CD14-positive monocyte (primary cell): ENCODE results near the gene NLRC5. TPM values are rescaled to one million over a fixed set of nuclear protein-coding genes. Genes with fewer than 3 reads are reported as not detected.
A peak's percentile ranks its signal among the peaks of the same experiment; 100 is the strongest.

Experiments
- DNase-seq, 3 donors: peaks; one replicate each; pipeline ENCODE4 v3.0.0-alpha.2; 2011 to 2022
- H2AFZ ChIP-seq: 2 replicates; pipeline ENCODE4 v1.6.0; 2012; ENCODE audit warnings: mild to moderate bottlenecking, low read depth, low read length, inconsistent platforms; ENCODE audit not compliant: insufficient read depth, poor library complexity, severe bottlenecking
- H3K27ac ChIP-seq, 2 donors: 1 replicate in 1 of 2; 2 replicates in 1 of 2; pipeline ENCODE4 v1.5.1; 2012 to 2013; ENCODE audit warnings: low read length in 2 of 2, control low read depth in 1 of 2, inconsistent platforms in 1 of 2, low read depth in 1 of 2, mild to moderate bottlenecking in 1 of 2
- H3K27me3 ChIP-seq, 2 donors: one replicate each; pipeline versions ENCODE4 v1.6.0 to v1.6.1; 2011 to 2013; ENCODE audit warnings: low read length in 2 of 2; ENCODE audit not compliant: control insufficient read depth in 2 of 2, insufficient read depth in 2 of 2
- H3K36me3 ChIP-seq, 2 donors: replicated peaks in 1 of 2; 1 replicate in 1 of 2; 2 replicates in 1 of 2; pipeline versions ENCODE4 v1.5.1 to v1.6.1; 2012 to 2013; ENCODE audit warnings: low read length in 2 of 2, control low read depth in 1 of 2, inconsistent platforms in 1 of 2, mild to moderate bottlenecking in 1 of 2; ENCODE audit not compliant: insufficient read depth in 2 of 2, control insufficient read depth in 1 of 2
- H3K4me1 ChIP-seq, 2 donors: 1 replicate in 1 of 2; 2 replicates in 1 of 2; pipeline versions ENCODE4 v1.5.1 to v1.6.1; 2012 to 2013; ENCODE audit warnings: low read length in 2 of 2, control low read depth in 1 of 2, inconsistent platforms in 1 of 2, mild to moderate bottlenecking in 1 of 2, moderate library complexity in 1 of 2; ENCODE audit not compliant: insufficient read depth in 2 of 2, control insufficient read depth in 1 of 2
- H3K4me2 ChIP-seq: replicated peaks from 2 replicates; pipeline ENCODE3; 2012; ENCODE audit warnings: low read length, moderate library complexity, mild to moderate bottlenecking; ENCODE audit not compliant: poor library complexity, severe bottlenecking; ENCODE audit errors: extremely low read depth
- H3K4me3 ChIP-seq, 3 experiments: fragments of 200-600 bp in 1 of 3; sonication (generic) in 1 of 3; replicated peaks in 1 of 3; 1 replicate in 2 of 3; 2 replicates in 1 of 3; pipeline ENCODE4 v1.5.1; 2011 to 2013; ENCODE audit warnings: low read length in 3 of 3, mild to moderate bottlenecking in 3 of 3, control low read depth in 2 of 3, low read depth in 2 of 3, inconsistent platforms in 1 of 3, moderate library complexity in 1 of 3
- H3K79me2 ChIP-seq: 2 replicates; pipeline ENCODE4 v1.6.0; 2012; ENCODE audit warnings: mild to moderate bottlenecking, control low read depth, inconsistent platforms, low read length, moderate library complexity; ENCODE audit not compliant: insufficient read depth
- H3K9ac ChIP-seq: 2 replicates; pipeline ENCODE4 v1.6.0; 2017; ENCODE audit warnings: low read length, mild to moderate bottlenecking; ENCODE audit not compliant: insufficient read depth, poor library complexity, severe bottlenecking
- H3K9me3 ChIP-seq, 2 donors: replicated peaks in 1 of 2; 1 replicate in 1 of 2; 2 replicates in 1 of 2; pipeline versions ENCODE4 v1.5.1 to v1.6.1; 2012 to 2013; ENCODE audit warnings: low read length in 2 of 2, control low read depth in 1 of 2; ENCODE audit not compliant: control insufficient read depth in 1 of 2, insufficient read depth in 1 of 2
- H4K20me1 ChIP-seq: 2 replicates; pipeline ENCODE4 v1.6.0; 2012; ENCODE audit warnings: mild to moderate bottlenecking, low read length, control low read depth, moderate library complexity; ENCODE audit not compliant: insufficient read depth
- H3K27ac Mint-ChIP-seq, 7 donors: one replicate each; pipeline ENCODE4 v1.8.0; 2020; ENCODE audit warnings: mild to moderate bottlenecking in 7 of 7, mixed read lengths in 7 of 7, moderate library complexity in 6 of 7, inconsistent platforms in 2 of 7
- H3K27me3 Mint-ChIP-seq, 3 donors: one replicate each; pipeline ENCODE4 v1.8.0; 2021 to 2022; ENCODE audit warnings: low read depth in 3 of 3, mild to moderate bottlenecking in 3 of 3, mixed read lengths in 3 of 3, moderate library complexity in 3 of 3, inconsistent platforms in 1 of 3
- H3K36me3 Mint-ChIP-seq, 2 donors: one replicate each; pipeline ENCODE4 v1.8.0; 2020; ENCODE audit warnings: mixed read lengths in 2 of 2, inconsistent platforms in 1 of 2, mild to moderate bottlenecking in 1 of 2
- H3K4me1 Mint-ChIP-seq: one replicate; pipeline ENCODE4 v1.8.0; 2020; ENCODE audit warnings: mild to moderate bottlenecking, mixed read lengths
- H3K4me3 Mint-ChIP-seq, 2 donors: one replicate each; pipeline ENCODE4 v1.8.0; 2020; ENCODE audit warnings: mild to moderate bottlenecking in 2 of 2, mixed read lengths in 2 of 2, moderate library complexity in 1 of 2
- H3K9me3 Mint-ChIP-seq, 7 donors: one replicate each; pipeline ENCODE4 v1.8.0; 2020 to 2022; ENCODE audit warnings: mixed read lengths in 7 of 7, mild to moderate bottlenecking in 6 of 7, moderate library complexity in 6 of 7, inconsistent platforms in 2 of 7
- WGBS: methylation state at CpG from one replicate; pipeline ENCODE4 v1.1.5; 2013; ENCODE audit warnings: missing lambda C conversion rate; ENCODE audit not compliant: insufficient coverage; 5-methylcytosine and 5-hydroxymethylcytosine counted together
- intact Hi-C, 2 donors: fragments of 100-400 bp; cut with micrococcal nuclease; formaldehyde crosslinking; loops; one replicate each; pipeline versions ENCODE4 v1.15.0 to v1.15.1; 2023
- polyA plus RNA-seq, 3 donors: library from polyadenylated mRNA; depleted of rRNA in 1 of 3; unstranded in 2 of 3; stranded (reverse) in 1 of 3; fragments of 300-500 nt in 2 of 3; fragments of >200 nt in 1 of 3; fragmentation: Illumina TruSeq in 2 of 3; gene quantifications; 1 replicate in 2 of 3; 2 replicates in 1 of 3; pipeline ENCODE4 v1.2.3, GENCODE V29; 2012 to 2021
- TF ChIP-seq, protein P1 (sequence below): fragments of 200-600 bp; IDR thresholded peaks from one replicate; pipeline ENCODE4 v1.8.0; 2022; ENCODE audit warnings: antibody characterized with exemption, mild to moderate bottlenecking

NLRC5 gene
- polyA plus RNA-seq, 3 donors = 10.3 to 171 (median 21.6) TPM

GRCh38 chr16:57064995-57065394 lies 75.6 kb downstream of the NLRC5 start:
- Mint-ChIP-seq H3K36me3 (peaks cover 48 to 67% of the 10 kb centered on the region in 2 donors), H3K27me3 (peaks cover 0 to 2% (median 0%) of the 10 kb centered on the region in 3 donors), H3K27ac (peak overlapping the region in 2 of 7 donors; percentile 30 to 83), H3K4me1 (peaks cover 76% of the 10 kb centered on the region), H3K4me3 (no peak overlapping the region), H3K9me3 (no peaks in the 10 kb centered on the region)
- Histone ChIP-seq H3K27ac (peak overlapping the region in 1 of 2 donors; percentile 45), H3K36me3 (peaks cover 30 to 56% of the 10 kb centered on the region in 2 donors), H3K27me3 (no peaks in the 10 kb centered on the region), H3K4me3 (no peak overlapping the region), H4K20me1 (no peaks in the 10 kb centered on the region), H3K9me3 (no peaks in the 10 kb centered on the region), H3K4me2 (no peak overlapping the region), H3K79me2 (peaks cover 36% of the 10 kb centered on the region), H3K9ac (no peak overlapping the region), H3K4me1 (peaks cover 51 to 77% of the 10 kb centered on the region in 2 donors), H2AFZ (no peak overlapping the region)
- intact Hi-C loops = no loop called here
- TF ChIP-seq, protein P1, sequence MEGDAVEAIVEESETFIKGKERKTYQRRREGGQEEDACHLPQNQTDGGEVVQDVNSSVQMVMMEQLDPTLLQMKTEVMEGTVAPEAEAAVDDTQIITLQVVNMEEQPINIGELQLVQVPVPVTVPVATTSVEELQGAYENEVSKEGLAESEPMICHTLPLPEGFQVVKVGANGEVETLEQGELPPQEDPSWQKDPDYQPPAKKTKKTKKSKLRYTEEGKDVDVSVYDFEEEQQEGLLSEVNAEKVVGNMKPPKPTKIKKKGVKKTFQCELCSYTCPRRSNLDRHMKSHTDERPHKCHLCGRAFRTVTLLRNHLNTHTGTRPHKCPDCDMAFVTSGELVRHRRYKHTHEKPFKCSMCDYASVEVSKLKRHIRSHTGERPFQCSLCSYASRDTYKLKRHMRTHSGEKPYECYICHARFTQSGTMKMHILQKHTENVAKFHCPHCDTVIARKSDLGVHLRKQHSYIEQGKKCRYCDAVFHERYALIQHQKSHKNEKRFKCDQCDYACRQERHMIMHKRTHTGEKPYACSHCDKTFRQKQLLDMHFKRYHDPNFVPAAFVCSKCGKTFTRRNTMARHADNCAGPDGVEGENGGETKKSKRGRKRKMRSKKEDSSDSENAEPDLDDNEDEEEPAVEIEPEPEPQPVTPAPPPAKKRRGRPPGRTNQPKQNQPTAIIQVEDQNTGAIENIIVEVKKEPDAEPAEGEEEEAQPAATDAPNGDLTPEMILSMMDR = no peak
- WGBS = 100% methylated on average over 4 of the region's 5 CpGs
- no peak for DNase-seq

DNA sequence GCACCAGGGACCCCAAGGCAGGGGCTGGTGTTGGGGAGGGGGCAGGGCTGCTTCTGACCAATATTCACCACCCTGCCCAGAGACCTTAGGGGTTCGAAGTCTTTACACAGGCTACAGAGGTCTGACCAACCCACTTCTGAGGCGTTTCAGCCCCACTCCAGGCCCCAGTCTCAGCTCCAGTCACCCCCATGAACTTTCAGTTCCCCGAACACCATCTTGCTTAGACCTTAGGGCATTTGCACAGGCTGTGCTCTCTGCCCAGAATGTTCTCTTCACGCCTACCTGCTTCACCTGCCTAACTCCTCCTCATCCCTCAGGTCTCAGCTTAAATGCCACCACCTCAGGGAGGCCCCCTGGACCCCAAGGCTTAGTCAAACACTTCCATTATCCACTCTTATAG lies 77.3 kb downstream of the NLRC5 start:
- Mint-ChIP-seq H3K9me3 (peaks cover 0 to 3% (median 0%) of the 10 kb centered on the region in 7 donors), H3K27ac (peak overlapping the region in 5 of 7 donors; percentile 65 to 90 (median 76)), H3K36me3 (peaks cover 37 to 53% of the 10 kb centered on the region in 2 donors), H3K4me1 (peaks cover 73% of the 10 kb centered on the region), H3K4me3 (no peak overlapping the region), H3K27me3 (peaks cover 0 to 2% (median 0%) of the 10 kb centered on the region in 3 donors)
- TF ChIP-seq, protein P1 = no peak
- no peak overlapping the region for H3K4me2 ChIP-seq
- H4K20me1 ChIP-seq = no peaks in the 10 kb centered on the region
- 60% methylated on average over 4 of the region's 4 CpGs for WGBS
- intact Hi-C loops = no loop called here
- no peak for DNase-seq
- no peak overlapping the region for H2AFZ ChIP-seq
- H3K36me3 ChIP-seq = peaks cover 15 to 41% of the 10 kb centered on the region in 2 donors
- peak overlapping the region; percentile 0 for H3K9ac ChIP-seq
- H3K27ac ChIP-seq = peak overlapping the region in 1 of 2 donors; percentile 84
- H3K79me2 ChIP-seq = peaks cover 46% of the 10 kb centered on the region
- H3K9me3 ChIP-seq = no peaks in the 10 kb centered on the region
- H3K27me3 ChIP-seq = no peaks in the 10 kb centered on the region
- no peak overlapping the region for H3K4me3 ChIP-seq
- H3K4me1 ChIP-seq = peaks cover 56 to 77% of the 10 kb centered on the region in 2 donors
